Keratinocyte (primary cell): ENCODE results near the gene USP26. TPM values are rescaled to one million over a fixed set of nuclear protein-coding genes. Genes with fewer than 3 reads are reported as not detected.

Experiments
- DNase-seq: peaks from one replicate; pipeline ENCODE4 v3.0.0-alpha.2; 2011; ENCODE audit warnings: low read depth, missing footprints, low spot score
- FAIRE-seq: peaks from 2 replicates; lab custom pipeline; 2011; peaks lifted over from hg19 to GRCh38; lab: Jason Lieb, UNC
- H2AFZ ChIP-seq: 2 replicates; pipeline ENCODE4 v1.6.0; 2012; ENCODE audit warnings: low read length, control low read depth, inconsistent platforms; ENCODE audit not compliant: control insufficient read depth
- H3K27ac ChIP-seq: 2 replicates; pipeline ENCODE4 v1.5.1; 2011; ENCODE audit warnings: low read length; ENCODE audit not compliant: control insufficient read depth, insufficient read depth
- H3K27me3 ChIP-seq: 3 replicates; pipeline ENCODE4 v1.6.0; 2011; ENCODE audit warnings: low read length; ENCODE audit not compliant: control insufficient read depth, insufficient read depth; ENCODE audit errors: extremely low read depth
- H3K36me3 ChIP-seq, 2 experiments: 2 replicates in 1 of 2; 3 replicates in 1 of 2; pipeline ENCODE4 v1.5.1; 2011; ENCODE audit warnings: low read length in 2 of 2, mild to moderate bottlenecking in 1 of 2; ENCODE audit not compliant: control insufficient read depth in 2 of 2, insufficient read depth in 2 of 2; ENCODE audit errors: extremely low read depth in 1 of 2
- H3K4me1 ChIP-seq: 3 replicates; pipeline ENCODE4 v1.5.1; 2011; ENCODE audit warnings: low read length; ENCODE audit not compliant: control insufficient read depth, insufficient read depth; ENCODE audit errors: extremely low read depth
- H3K4me2 ChIP-seq: 3 replicates; pipeline ENCODE4 v1.6.0; 2011; ENCODE audit warnings: low read depth, low read length; ENCODE audit not compliant: control insufficient read depth, insufficient read depth; ENCODE audit errors: extremely low read depth
- H3K4me3 ChIP-seq, 3 experiments: fragments of 200-600 bp in 1 of 3; sonication (generic) in 1 of 3; 2 replicates in 2 of 3; 3 replicates in 1 of 3; pipeline ENCODE4 v1.5.1; 2011 to 2016; ENCODE audit warnings: low read length in 3 of 3, mild to moderate bottlenecking in 3 of 3, control low read depth in 2 of 3, inconsistent platforms in 1 of 3, low read depth in 1 of 3, mixed read lengths in 1 of 3, mixed run types in 1 of 3, moderate library complexity in 1 of 3; ENCODE audit not compliant: control insufficient read depth in 2 of 3, insufficient read depth in 2 of 3; ENCODE audit errors: extremely low read depth in 1 of 3
- H3K79me2 ChIP-seq: 2 replicates; pipeline ENCODE4 v1.6.0; 2012; ENCODE audit warnings: low read length; ENCODE audit not compliant: control insufficient read depth, insufficient read depth
- H3K9ac ChIP-seq: 3 replicates; pipeline ENCODE4 v1.6.0; 2011; ENCODE audit warnings: low read length; ENCODE audit not compliant: control insufficient read depth, insufficient read depth; ENCODE audit errors: extremely low read depth
- H3K9me1 ChIP-seq: 3 replicates; pipeline ENCODE4 v1.6.0; 2011; ENCODE audit warnings: low read length; ENCODE audit not compliant: control insufficient read depth, insufficient read depth; ENCODE audit errors: extremely low read depth
- H3K9me3 ChIP-seq: 2 replicates; pipeline ENCODE4 v1.5.1; 2012; ENCODE audit warnings: low read depth, low read length; ENCODE audit not compliant: control insufficient read depth
- H4K20me1 ChIP-seq: 3 replicates; pipeline ENCODE4 v1.6.0; 2011; ENCODE audit warnings: low read length; ENCODE audit not compliant: control insufficient read depth, insufficient read depth; ENCODE audit errors: extremely low read depth
- EZH2 ChIP-seq: IDR thresholded peaks from one replicate; pipeline ENCODE4 v1.6.1; 2012; ENCODE audit warnings: inconsistent platforms, mild to moderate bottlenecking, low read length, moderate library complexity
- dilution Hi-C: fragments of 300-500 bp; cut with MboI; formaldehyde crosslinking; loops from one replicate; pipeline ENCODE4 v1.7.0; 2020; ENCODE audit warnings: low sequenced_read_pairs; ENCODE audit not compliant: extremely low pct_ligation_motif_present
- polyA plus RNA-seq, 5 experiments: library from polyadenylated mRNA; depleted of rRNA in 3 of 5; stranded (reverse) in 3 of 5; stranded (forward) in 1 of 5; unstranded in 1 of 5; fragments of >200 nt; gene quantifications; 1 replicate in 1 of 5; 2 replicates in 3 of 5; 3 replicates in 1 of 5; pipeline versions ENCODE4 v1.2.1 to v1.2.3, GENCODE V29; 2011 to 2012; ENCODE audit warnings: missing spikeins in 2 of 5, low read depth in 1 of 5, low replicate concordance in 1 of 5
- TF ChIP-seq, protein P1 (sequence below), 3 experiments: IDR thresholded peaks in 1 of 3; conservative IDR thresholded peaks in 1 of 3; optimal IDR thresholded peaks in 1 of 3; 2 replicates in 2 of 3; 3 replicates in 1 of 3; pipeline versions ENCODE3 to v1.5.1; 2011; ENCODE audit warnings: low read length in 3 of 3, mild to moderate bottlenecking in 3 of 3, moderate library complexity in 2 of 3, control low read depth in 1 of 3, inconsistent platforms in 1 of 3; ENCODE audit not compliant: insufficient read depth in 2 of 3; ENCODE audit errors: extremely low read depth in 1 of 3

Gene USP26
- polyA plus RNA-seq, 1 donor (not counting 4 experiments of a cell fraction or from before 2014, with no cell fraction given): not detected

DNA sequence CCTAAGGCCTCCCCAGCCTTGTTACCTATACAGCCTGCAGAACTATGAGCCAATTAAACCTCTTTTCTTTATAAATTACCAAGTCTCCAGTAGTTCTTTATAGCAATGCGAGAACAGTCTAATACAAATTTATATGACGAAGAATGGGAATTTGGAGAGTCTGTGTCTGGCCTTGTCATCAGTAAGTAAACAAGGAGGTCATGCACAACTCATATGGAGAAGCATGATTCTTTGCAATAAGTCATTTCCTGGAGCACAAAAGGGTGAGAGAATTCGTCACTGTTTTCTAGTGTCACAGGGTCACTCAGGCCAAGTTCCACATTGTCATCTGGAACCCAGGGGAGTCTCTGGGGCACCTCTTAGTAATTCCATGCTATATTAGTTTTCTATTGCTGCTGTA, 89.5 kb downstream of the USP26 start:
- Histone ChIP-seq H3K79me2 (no peaks in the 10 kb centered on the region), H3K4me3 (no peak overlapping the region), H4K20me1 (no peaks in the 10 kb centered on the region), H3K27ac (no peak overlapping the region), H3K9me1 (no peaks in the 10 kb centered on the region), H3K36me3 (no peaks in the 10 kb centered on the region), H2AFZ (no peak overlapping the region), H3K9me3 (no peaks in the 10 kb centered on the region), H3K4me2 (no peak overlapping the region), H3K4me1 (no peaks in the 10 kb centered on the region), H3K27me3 (no peaks in the 10 kb centered on the region), H3K9ac (no peak overlapping the region)
- FAIRE-seq (no peak), DNase-seq (no peak)
- dilution Hi-C loops: no loop called here
- TF ChIP-seq EZH2: no peak
- TF ChIP-seq, protein P1, sequence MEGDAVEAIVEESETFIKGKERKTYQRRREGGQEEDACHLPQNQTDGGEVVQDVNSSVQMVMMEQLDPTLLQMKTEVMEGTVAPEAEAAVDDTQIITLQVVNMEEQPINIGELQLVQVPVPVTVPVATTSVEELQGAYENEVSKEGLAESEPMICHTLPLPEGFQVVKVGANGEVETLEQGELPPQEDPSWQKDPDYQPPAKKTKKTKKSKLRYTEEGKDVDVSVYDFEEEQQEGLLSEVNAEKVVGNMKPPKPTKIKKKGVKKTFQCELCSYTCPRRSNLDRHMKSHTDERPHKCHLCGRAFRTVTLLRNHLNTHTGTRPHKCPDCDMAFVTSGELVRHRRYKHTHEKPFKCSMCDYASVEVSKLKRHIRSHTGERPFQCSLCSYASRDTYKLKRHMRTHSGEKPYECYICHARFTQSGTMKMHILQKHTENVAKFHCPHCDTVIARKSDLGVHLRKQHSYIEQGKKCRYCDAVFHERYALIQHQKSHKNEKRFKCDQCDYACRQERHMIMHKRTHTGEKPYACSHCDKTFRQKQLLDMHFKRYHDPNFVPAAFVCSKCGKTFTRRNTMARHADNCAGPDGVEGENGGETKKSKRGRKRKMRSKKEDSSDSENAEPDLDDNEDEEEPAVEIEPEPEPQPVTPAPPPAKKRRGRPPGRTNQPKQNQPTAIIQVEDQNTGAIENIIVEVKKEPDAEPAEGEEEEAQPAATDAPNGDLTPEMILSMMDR (optimal IDR thresholded peaks at IDR 0.05 in 1 of 3, IDR thresholded peaks at IDR 0.05 in 1 of 3, conservative IDR thresholded peaks at IDR 0.05 in 1 of 3; ENCODE audit: extremely low read depth in 1 of 3, insufficient read depth in 2 of 3, low read length in 3 of 3): no peak

DNA sequence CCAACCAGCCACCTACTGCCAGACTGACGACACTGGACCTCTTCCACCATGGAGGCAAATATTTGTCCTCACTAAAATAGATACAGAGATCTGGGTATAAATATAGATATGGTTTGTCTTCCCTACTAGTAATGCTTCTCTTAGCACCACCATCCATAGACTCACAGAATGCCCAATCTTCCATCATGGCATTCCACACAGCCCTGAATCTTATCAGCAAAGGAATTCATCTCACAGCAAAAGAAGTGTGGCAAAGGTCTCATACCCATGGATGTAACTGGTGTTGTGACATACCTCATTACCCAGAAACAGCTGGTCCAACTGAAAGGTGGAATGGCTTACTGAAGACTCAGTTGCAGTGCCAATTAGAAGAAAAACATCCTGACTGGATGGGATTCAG, 91.3 kb downstream of the USP26 start:
- Histone ChIP-seq H3K79me2 (no peaks in the 10 kb centered on the region), H3K9me1 (no peaks in the 10 kb centered on the region), H3K4me1 (no peaks in the 10 kb centered on the region), H3K9me3 (no peaks in the 10 kb centered on the region), H2AFZ (no peak overlapping the region), H3K27ac (no peak overlapping the region), H3K36me3 (no peaks in the 10 kb centered on the region), H4K20me1 (no peaks in the 10 kb centered on the region), H3K27me3 (no peaks in the 10 kb centered on the region), H3K4me3 (no peak overlapping the region), H3K4me2 (no peak overlapping the region), H3K9ac (no peak overlapping the region)
- FAIRE-seq (no peak), DNase-seq (no peak)
- TF ChIP-seq, protein P1 (optimal IDR thresholded peaks at IDR 0.05 in 1 of 3, IDR thresholded peaks at IDR 0.05 in 1 of 3, conservative IDR thresholded peaks at IDR 0.05 in 1 of 3; ENCODE audit: extremely low read depth in 1 of 3, insufficient read depth in 2 of 3, low read length in 3 of 3): no peak
- TF ChIP-seq EZH2: no peak
- dilution Hi-C loops: no loop called here
